Hematopoietic multipotent progenitor cell treated with erythropoietin and hydrocortisone succinate and interleukin-3 and kit ligand, for 15 days (in vitro differentiated cells): ENCODE data around the gene SPDYA.
A peak's percentile ranks its signal among the peaks of the same experiment; 100 is the strongest.

ENCODE experiments used
- DNase-seq: peaks from one replicate; pipeline ENCODE4 v3.0.0-alpha.2; 2015; ENCODE audit warnings: low spot score

The SPDYA gene

GRCh38 chr2:28824870-28825269 lies 14.2 kb downstream of the SPDYA start:
- no peak for DNase-seq

- no peak for DNase-seq
Measured at GRCh38 chr2:28828382-28828781, 17.7 kb downstream of the SPDYA start.

- DNase-seq, result no peak
Measured at GRCh38 chr2:28833740-28834470, 23.3 kb downstream of the SPDYA start.

GRCh38 chr2:28835781-28836180 lies 25.1 kb downstream of the SPDYA start:
- DNase-seq, result no peak

- no peak for DNase-seq
Measured at GRCh38 chr2:28838971-28839370, 28.3 kb downstream of the SPDYA start.

GRCh38 chr2:28842042-28842441 lies 31.4 kb downstream of the SPDYA start:
- DNase-seq, result no peak

- DNase-seq, result no peak
Measured at GRCh38 chr2:28855193-28855592, 44.6 kb downstream of the SPDYA start.

GRCh38 chr2:28855977-28856376 lies 45.3 kb downstream of the SPDYA start:
- no peak for DNase-seq

- no peak for DNase-seq
Measured at GRCh38 chr2:28868611-28869010, 58.0 kb downstream of the SPDYA start.

- no peak for DNase-seq
Measured at GRCh38 chr2:28869494-28870145, 59.0 kb downstream of the SPDYA start.

- peak; percentile 89 for DNase-seq
Measured at GRCh38 chr2:28870146-28870891, 59.7 kb downstream of the SPDYA start, which contains the start of gene TRMT61B. TRMT61B (minus strand) TSS chr2:28870309; CDS start chr2:28870277, 32 bp downstream.

- no peak for DNase-seq
Measured at GRCh38 chr2:28871620-28872019, 61.0 kb downstream of the SPDYA start.

GRCh38 chr2:28880193-28880592 lies 69.6 kb downstream of the SPDYA start:
- DNase-seq, result no peak

GRCh38 chr2:28893488-28893887 lies 82.9 kb downstream of the SPDYA start:
- DNase-seq, result no peak

- peak; percentile 95 for DNase-seq
Measured at GRCh38 chr2:28894470-28895188, 84.0 kb downstream of the SPDYA start, which contains the start of gene WDR43. WDR43 (plus strand) TSS chr2:28894667; CDS start chr2:28894699, 32 bp downstream.

GRCh38 chr2:28895189-28895893 lies 84.7 kb downstream of the SPDYA start:
- DNase-seq, result no peak

GRCh38 chr2:28896906-28897305 lies 86.3 kb downstream of the SPDYA start:
- no peak for DNase-seq

- DNase-seq, result no peak
Measured at GRCh38 chr2:28898048-28898447, 87.4 kb downstream of the SPDYA start.
